OCI-LY1 (cell line): ENCODE data around the gene RSPRY1.

ENCODE experiments used
- CTCF ChIP-seq: fragments of 200-600 bp; sonication (generic), shearing (Covaris generic); IDR thresholded peaks from 2 replicates; pipeline ENCODE4 v1.5.1; 2017; ENCODE audit warnings: mild to moderate bottlenecking, antibody characterized with exemption, low read length, moderate library complexity, mixed read lengths
- EZH2 ChIP-seq: fragments of 200-600 bp; sonication (generic), shearing (Covaris generic); IDR thresholded peaks from 2 replicates; pipeline ENCODE4 v1.8.0; 2017; ENCODE audit warnings: borderline replicate concordance, mixed run types, mild to moderate bottlenecking, antibody characterized with exemption, low read length, moderate library complexity, mixed read lengths

DNA sequence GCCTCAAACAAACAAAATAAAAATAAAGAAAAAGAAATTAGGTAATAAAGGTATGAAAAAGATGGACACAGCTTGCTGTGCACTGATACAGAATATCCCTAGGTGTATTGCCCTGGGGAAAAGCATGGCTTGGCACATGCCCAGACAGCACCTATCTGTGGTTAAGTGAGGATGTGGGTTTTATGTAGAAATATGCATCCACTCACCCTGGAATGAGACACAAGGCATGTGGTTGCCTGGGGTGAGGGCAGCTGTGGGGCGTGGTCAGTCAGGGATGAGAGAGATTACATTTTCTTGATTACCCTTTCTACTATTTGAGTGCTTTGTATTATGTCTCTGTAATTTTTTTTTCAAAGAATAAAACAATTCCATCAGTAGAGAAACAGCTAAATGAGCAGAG, 91.5 kb downstream of the RSPRY1 start:
- no peak for TF ChIP-seq CTCF
- no peak for TF ChIP-seq EZH2
